ENCODE results near the gene OR14J1. TPM values are rescaled to one million over a fixed set of nuclear protein-coding genes. Genes with fewer than 3 reads are reported as not detected.
A peak's percentile ranks its signal among the peaks of the same experiment; 100 is the strongest.
"Not testable (repeated sequence)": the region's sequence is repeated elsewhere in the genome, so short reads cannot be mapped to it uniquely, and the experiment has no call there.

Gene OR14J1, protein sequence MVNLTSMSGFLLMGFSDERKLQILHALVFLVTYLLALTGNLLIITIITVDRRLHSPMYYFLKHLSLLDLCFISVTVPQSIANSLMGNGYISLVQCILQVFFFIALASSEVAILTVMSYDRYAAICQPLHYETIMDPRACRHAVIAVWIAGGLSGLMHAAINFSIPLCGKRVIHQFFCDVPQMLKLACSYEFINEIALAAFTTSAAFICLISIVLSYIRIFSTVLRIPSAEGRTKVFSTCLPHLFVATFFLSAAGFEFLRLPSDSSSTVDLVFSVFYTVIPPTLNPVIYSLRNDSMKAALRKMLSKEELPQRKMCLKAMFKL
- not detected for total RNA-seq

DNA sequence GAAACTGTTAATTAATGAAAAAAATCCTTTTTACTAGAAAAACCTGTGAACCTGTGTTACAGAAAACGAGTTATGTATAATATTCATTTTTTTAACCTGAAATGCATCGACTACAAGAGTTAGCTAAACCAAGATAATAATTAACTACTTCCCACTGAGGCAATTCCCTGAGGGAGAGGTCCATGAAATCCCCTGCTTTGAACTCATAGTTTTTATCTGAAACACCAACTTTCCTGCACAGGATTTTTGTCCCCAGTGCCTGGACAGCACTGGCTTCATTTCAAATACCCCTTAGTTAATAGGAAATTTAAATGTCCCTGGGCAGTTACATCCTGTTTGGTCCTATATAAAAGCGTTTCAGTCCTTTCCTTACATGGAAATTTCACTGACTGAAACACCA is at the start of gene OR14J1:
OR14J1 (plus strand) TSS at position 386 of the 400 bp plus-strand sequence. CDS start 4,989 bp downstream, outside the sequence.
- H3K36me3 Mint-ChIP-seq, result no peaks in the 10 kb centered on the region
- ATAC-seq (no peak), DNase-seq (ENCODE audit: low spot score in 2 of 2) (no peak)
- H3K27ac Mint-ChIP-seq, result no peak within 1 kb of the TSS
- H3K9me3 Mint-ChIP-seq, result no peaks in the 10 kb centered on the region

- Mint-ChIP-seq H3K9me3 (peaks cover 22 to 30% of the 10 kb centered on the region in 2 donors), H3K27ac (no peak overlapping the region), H3K36me3 (peaks cover 8 to 17% of the 10 kb centered on the region in 2 donors)
- ATAC-seq (no peak), DNase-seq (ENCODE audit: low spot score in 2 of 2) (no peak)
These were observed 49.8 kb upstream of the OR14J1 start for GRCh38 chr6:29251736-29252135.

- H3K36me3 Mint-ChIP-seq, result peaks cover 8 to 9% of the 10 kb centered on the region in 2 donors
- H3K27ac Mint-ChIP-seq, result no peak overlapping the region
- peak in 1 of 2 donors; percentile 55 for ATAC-seq
- H3K9me3 Mint-ChIP-seq, result peaks cover 18 to 30% of the 10 kb centered on the region in 2 donors
- no peak for DNase-seq (ENCODE audit: low spot score in 2 of 2)
These were observed 46.0 kb upstream of the OR14J1 start for GRCh38 chr6:29255530-29255929.

DNA sequence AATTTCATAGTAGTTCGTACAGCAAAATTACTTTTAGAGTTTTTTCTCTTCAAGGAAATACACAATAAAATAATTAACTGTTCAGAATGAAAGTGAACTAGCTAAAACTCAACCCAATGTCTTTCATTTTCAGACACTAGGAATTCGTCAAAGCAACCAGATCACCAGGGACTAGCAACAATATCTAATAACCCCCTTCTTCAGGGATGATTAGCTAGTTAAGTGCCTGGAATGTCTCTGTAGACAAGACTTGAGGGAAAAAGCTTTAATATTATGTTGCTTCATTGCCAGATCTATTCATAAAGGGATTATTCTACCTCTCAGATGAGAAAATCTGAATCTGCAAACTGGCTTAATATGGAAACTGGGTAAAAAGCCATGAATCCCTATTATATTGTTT is 41.8 kb upstream of the OR14J1 start:
- Mint-ChIP-seq H3K27ac (no peak overlapping the region), H3K9me3 (peaks cover 5 to 6% of the 10 kb centered on the region in 2 donors), H3K36me3 (no peaks in the 10 kb centered on the region)
- no peak for DNase-seq (ENCODE audit: low spot score in 2 of 2)
- ATAC-seq, result no peak

- ATAC-seq, result no peak
- peaks cover 4% of the 10 kb centered on the region in 2 donors for H3K9me3 Mint-ChIP-seq
- H3K36me3 Mint-ChIP-seq, result no peaks in the 10 kb centered on the region
- no peak overlapping the region for H3K27ac Mint-ChIP-seq
- DNase-seq (ENCODE audit: low spot score in 2 of 2), result no peak
These were observed 38.5 kb upstream of the OR14J1 start for GRCh38 chr6:29263001-29263400.

DNA sequence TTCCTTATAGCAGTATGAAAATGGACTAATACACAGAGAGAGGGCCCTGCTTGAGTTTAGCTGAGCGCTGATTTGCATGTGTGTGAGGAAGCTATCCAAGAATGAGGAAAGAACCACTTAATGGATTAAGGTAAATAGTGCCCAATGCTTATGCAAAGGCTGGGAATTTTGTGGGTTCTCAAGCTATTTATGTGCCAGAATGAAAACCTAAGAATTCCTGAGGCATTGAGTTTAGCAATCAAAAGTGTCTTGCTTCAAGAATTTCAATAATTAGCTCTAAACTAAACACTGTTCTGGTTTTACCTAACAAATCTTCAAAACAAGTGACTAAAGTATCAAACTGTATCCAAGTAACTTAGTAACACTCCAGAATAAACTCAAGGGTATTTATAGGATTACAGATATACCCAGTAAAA is 7.0 kb upstream of the OR14J1 start:
- Mint-ChIP-seq H3K27ac (no peak overlapping the region), H3K36me3 (no peaks in the 10 kb centered on the region), H3K9me3 (no peaks in the 10 kb centered on the region)
- ATAC-seq, result no peak
- no peak for DNase-seq (ENCODE audit: low spot score in 2 of 2)

DNA sequence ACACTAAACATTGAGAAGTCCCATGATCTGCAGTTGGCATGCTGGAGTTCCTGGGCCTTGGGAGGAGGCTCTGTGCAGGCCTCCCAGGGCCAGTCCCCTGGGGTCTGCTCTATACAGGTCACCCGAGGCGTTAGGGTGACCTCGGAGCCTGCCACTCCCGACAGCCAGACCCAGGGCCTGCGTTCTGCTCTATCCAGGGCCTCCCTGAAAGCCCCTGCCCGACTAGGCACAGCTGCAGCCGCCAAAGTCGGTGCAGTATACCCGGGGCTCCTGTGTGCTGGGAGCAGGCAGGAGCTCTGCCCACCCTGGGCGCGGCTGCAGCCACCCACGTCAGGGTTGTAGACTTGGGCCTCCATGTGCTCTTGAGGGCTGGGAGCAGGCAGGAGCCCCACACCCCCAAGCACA is 6.3 kb upstream of the OR14J1 start:
- DNase-seq (ENCODE audit: low spot score in 2 of 2) (no peak), ATAC-seq (no peak)
- Mint-ChIP-seq H3K27ac (no peak overlapping the region), H3K9me3 (no peaks in the 10 kb centered on the region), H3K36me3 (no peaks in the 10 kb centered on the region)

GRCh38 chr6:29295623-29296022 is 5.9 kb upstream of the OR14J1 start:
- no peak for DNase-seq (ENCODE audit: low spot score in 2 of 2)
- ATAC-seq, result no peak
- no peaks in the 10 kb centered on the region for H3K36me3 Mint-ChIP-seq
- no peak overlapping the region for H3K27ac Mint-ChIP-seq
- no peaks in the 10 kb centered on the region for H3K9me3 Mint-ChIP-seq

DNA sequence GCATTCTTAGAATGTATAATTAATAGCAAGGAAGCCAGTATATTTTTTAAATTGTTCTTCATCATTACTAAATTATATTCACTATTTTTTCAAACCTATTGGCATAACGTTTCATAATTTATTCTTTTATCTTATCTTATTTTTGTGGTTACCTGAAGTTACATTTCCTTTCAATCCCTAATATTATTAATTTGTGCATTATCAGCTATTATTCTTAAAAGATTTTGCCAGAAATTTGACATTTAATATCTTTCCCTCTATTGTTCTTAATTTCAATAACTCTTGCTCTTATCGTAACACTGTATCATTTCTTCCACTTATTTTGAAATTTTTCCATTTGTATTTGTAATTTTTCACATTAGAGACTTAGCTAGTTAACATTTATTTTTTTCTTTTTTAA is 18.4 kb downstream of the OR14J1 start:
- DNase-seq (ENCODE audit: low spot score in 2 of 2) (no peak), ATAC-seq (no peak)
- Mint-ChIP-seq H3K9me3 (no peaks in the 10 kb centered on the region), H3K36me3 (no peaks in the 10 kb centered on the region), H3K27ac (no peak overlapping the region)

DNA sequence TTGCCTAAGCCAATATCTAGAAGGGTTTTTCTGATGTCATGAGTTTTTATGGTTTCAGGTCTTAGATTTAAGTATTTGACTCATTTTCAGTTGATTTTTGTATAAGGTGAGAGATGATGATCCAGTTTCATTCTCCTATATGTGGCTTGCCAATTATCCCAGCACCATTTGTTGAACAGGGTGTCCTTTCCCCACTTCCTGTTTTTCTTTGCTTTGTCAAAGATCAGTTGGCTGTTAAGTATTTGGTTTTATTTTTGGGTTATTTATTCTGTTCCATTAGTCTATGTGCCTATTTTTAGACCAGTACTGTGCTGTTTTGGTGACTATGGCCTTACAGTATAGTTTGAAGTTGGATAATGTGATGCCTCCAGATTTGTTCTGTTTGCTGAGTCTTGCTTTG is 21.8 kb downstream of the OR14J1 start:
- not testable (repeated sequence) for H3K36me3 Mint-ChIP-seq; ATAC-seq; H3K9me3 Mint-ChIP-seq; H3K27ac Mint-ChIP-seq; DNase-seq (ENCODE audit: low spot score in 2 of 2)

DNA sequence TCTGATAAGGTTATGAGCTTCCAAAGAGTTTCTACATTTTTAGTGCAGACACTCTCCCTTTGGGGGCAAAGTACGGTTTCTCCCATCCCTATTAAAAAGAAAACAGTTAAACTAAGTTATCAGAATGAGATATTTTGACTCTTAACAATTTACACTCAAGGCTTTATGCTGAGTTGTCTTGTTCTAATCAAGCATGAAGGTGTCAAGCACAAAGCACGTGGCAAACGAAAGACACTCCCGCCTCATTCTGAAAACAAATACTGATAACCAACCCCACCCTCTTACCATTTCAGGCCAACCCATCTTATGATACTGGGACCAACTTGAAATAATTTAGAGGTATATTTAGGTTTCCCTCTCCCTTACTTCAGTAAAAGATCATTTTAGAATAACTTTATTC is 24.3 kb downstream of the OR14J1 start:
- DNase-seq (ENCODE audit: low spot score in 2 of 2), result no peak

GRCh38 chr6:29332676-29333075 is 31.2 kb downstream of the OR14J1 start:
- ATAC-seq, result peak in 1 of 2 donors; percentile 29
- DNase-seq (ENCODE audit: low spot score in 2 of 2), result no peak
- Mint-ChIP-seq H3K9me3 (no peaks in the 10 kb centered on the region), H3K27ac (no peak overlapping the region), H3K36me3 (no peaks in the 10 kb centered on the region)

More for the DNA sequence above, 24.3 kb downstream of the OR14J1 start:
- no peak for ATAC-seq
- no peaks in the 10 kb centered on the region for H3K9me3 Mint-ChIP-seq
- no peaks in the 10 kb centered on the region for H3K36me3 Mint-ChIP-seq
- H3K27ac Mint-ChIP-seq, result no peak overlapping the region

GRCh38 chr6:29336269-29336668 is 34.8 kb downstream of the OR14J1 start:
- Mint-ChIP-seq H3K9me3 (no peaks in the 10 kb centered on the region), H3K27ac (no peak overlapping the region)
- no peak for ATAC-seq

DNA sequence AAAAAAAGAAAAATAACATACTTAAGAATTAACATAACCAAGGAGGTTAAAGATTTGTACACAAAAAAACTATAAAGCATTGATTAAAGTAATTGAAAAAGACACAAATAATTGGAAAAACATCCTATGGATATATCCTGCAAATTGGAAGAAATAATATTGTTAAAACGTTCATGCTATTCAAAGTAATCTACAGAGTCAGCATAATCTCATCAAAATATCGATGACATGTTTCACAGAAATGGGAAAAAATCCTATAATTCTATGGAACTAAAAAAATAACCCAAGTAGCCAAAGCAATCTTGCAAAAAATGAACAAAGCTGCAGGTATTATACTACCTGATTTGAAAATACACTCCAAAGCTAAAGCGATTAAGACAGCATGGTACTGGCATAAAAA is 43.9 kb downstream of the OR14J1 start:
- ATAC-seq, result no peak
- Mint-ChIP-seq H3K36me3 (no peaks in the 10 kb centered on the region), H3K27ac (no peak overlapping the region), H3K9me3 (peaks cover 0 to 4% of the 10 kb centered on the region in 2 donors)
- DNase-seq (ENCODE audit: low spot score in 2 of 2), result no peak

More at GRCh38 chr6:29336269-29336668, 34.8 kb downstream of the OR14J1 start:
- H3K36me3 Mint-ChIP-seq, result no peaks in the 10 kb centered on the region
- DNase-seq (ENCODE audit: low spot score in 2 of 2), result no peak

DNA sequence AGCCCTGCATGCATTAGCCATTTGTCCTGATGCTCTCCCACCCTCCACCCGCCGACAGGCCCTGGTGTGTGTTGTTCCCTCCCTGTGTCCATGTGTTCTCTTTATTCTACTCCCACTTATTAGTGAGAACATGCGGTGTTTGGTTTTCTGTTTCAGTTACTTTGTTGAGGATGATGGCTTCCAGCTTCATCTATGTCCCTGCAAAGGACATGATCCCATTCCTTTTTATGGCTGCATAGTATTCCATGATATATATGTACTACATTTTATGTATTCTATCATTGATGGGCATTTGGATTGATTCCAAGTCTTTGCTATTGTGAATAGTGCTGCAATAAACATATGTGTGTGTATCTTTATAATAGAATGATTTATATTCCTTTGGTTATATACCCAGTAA is 47.8 kb downstream of the OR14J1 start:
- not testable (repeated sequence) for ATAC-seq

DNA sequence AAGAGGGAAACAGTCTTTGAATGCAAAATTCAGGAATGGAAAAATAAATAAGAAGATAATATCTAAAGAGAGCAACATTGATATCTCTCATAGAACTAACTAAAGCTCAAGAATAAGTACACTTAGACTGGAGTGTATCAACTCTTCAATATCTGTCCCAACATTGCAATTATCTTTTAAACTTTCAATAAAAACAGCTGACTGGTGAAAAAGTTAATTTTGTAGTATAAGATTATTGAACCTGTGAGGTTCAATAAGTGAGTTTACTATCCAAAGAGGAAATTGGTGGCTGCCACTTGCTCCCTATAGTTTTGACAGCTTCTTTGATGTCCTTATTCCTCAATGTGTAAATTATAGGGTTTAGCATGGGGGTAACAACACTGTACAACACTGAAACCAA is 53.5 kb downstream of the OR14J1 start:
- peaks cover 13 to 22% of the 10 kb centered on the region in 2 donors for H3K9me3 Mint-ChIP-seq
- H3K27ac Mint-ChIP-seq, result no peak overlapping the region
- no peak for DNase-seq (ENCODE audit: low spot score in 2 of 2)
- no peak for ATAC-seq
- peaks cover 6 to 12% of the 10 kb centered on the region in 2 donors for H3K36me3 Mint-ChIP-seq

More for the DNA sequence above, 47.8 kb downstream of the OR14J1 start:
- H3K36me3 Mint-ChIP-seq, result peaks cover 6 to 12% of the 10 kb centered on the region in 2 donors
- not testable (repeated sequence) for H3K27ac Mint-ChIP-seq; DNase-seq (ENCODE audit: low spot score in 2 of 2)
- peaks cover 13 to 25% of the 10 kb centered on the region in 2 donors for H3K9me3 Mint-ChIP-seq

DNA sequence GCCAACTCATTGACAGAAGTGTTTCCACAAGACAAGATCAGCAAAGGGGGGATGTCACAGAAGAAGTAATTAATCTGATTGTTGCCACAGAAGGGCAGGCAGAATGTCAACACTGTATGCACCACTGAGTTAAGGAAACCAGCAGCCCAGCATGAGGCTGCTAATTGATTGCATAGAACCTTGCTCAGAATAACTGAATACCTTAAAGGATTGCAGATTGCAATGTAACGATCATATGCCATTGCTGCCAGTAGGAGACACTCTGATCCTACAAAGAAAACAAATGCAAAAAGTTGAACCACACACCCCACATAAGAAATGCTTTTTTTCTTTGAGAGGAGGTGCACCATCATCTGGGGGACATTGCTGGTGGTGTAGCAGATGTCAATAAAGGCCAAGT is 54.1 kb downstream of the OR14J1 start:
- Mint-ChIP-seq H3K36me3 (peaks cover 6 to 12% of the 10 kb centered on the region in 2 donors), H3K9me3 (peaks cover 13 to 19% of the 10 kb centered on the region in 2 donors), H3K27ac (no peak overlapping the region)
- no peak for ATAC-seq
- DNase-seq (ENCODE audit: low spot score in 2 of 2), result no peak

All from activated naive CD4-positive, alpha-beta T cell treated with anti-CD3 and anti-CD28 coated beads, Interleukin-2, amount 50 U/mL, for 72 hours (primary cell).